Chondrocyte (in vitro differentiated cells): Measurements from ENCODE around the gene FADS1. TPM values are rescaled to one million over a fixed set of nuclear protein-coding genes. Genes with fewer than 3 reads are reported as not detected.

Source experiments
- DNase-seq: peaks from one replicate; pipeline ENCODE4 v3.0.0; 2021; ENCODE audit warnings: mixed read lengths, low spot score
- H3K27ac Mint-ChIP-seq: one replicate; pipeline ENCODE4 v1.8.0; 2021; ENCODE audit warnings: mild to moderate bottlenecking, moderate library complexity, mixed read lengths; ENCODE audit not compliant: unreplicated experiment
- H3K27me3 Mint-ChIP-seq: 2 replicates; pipeline ENCODE4 v1.8.0; 2021; ENCODE audit warnings: low read depth, mixed read lengths
- H3K36me3 Mint-ChIP-seq: 2 replicates; pipeline ENCODE4 v1.8.0; 2021; ENCODE audit warnings: low read depth, mixed read lengths
- H3K4me1 Mint-ChIP-seq: 2 replicates; pipeline ENCODE4 v1.8.0; 2021; ENCODE audit warnings: low read depth, mild to moderate bottlenecking, mixed read lengths
- H3K4me3 Mint-ChIP-seq: one replicate; pipeline ENCODE4 v1.8.0; 2021; ENCODE audit warnings: mild to moderate bottlenecking, moderate library complexity, mixed read lengths; ENCODE audit not compliant: unreplicated experiment
- H3K9me3 Mint-ChIP-seq: 2 replicates; pipeline ENCODE4 v1.8.0; 2021; ENCODE audit warnings: low read depth, mixed read lengths
- total RNA-seq: library from RNA; stranded (reverse); gene quantifications from 3 replicates; pipeline ENCODE4 v1.2.1, GENCODE V29; 2021
- TF ChIP-seq, protein P1 (sequence below): fragments of 200-600 bp; sonication (generic); IDR thresholded peaks from 2 replicates; pipeline ENCODE4 v1.5.0; 2021; ENCODE audit warnings: antibody characterized with exemption, mild to moderate bottlenecking, moderate library complexity

FADS1 gene
- total RNA-seq, 1 donor from 2014 or later = 74.6 TPM

DNA sequence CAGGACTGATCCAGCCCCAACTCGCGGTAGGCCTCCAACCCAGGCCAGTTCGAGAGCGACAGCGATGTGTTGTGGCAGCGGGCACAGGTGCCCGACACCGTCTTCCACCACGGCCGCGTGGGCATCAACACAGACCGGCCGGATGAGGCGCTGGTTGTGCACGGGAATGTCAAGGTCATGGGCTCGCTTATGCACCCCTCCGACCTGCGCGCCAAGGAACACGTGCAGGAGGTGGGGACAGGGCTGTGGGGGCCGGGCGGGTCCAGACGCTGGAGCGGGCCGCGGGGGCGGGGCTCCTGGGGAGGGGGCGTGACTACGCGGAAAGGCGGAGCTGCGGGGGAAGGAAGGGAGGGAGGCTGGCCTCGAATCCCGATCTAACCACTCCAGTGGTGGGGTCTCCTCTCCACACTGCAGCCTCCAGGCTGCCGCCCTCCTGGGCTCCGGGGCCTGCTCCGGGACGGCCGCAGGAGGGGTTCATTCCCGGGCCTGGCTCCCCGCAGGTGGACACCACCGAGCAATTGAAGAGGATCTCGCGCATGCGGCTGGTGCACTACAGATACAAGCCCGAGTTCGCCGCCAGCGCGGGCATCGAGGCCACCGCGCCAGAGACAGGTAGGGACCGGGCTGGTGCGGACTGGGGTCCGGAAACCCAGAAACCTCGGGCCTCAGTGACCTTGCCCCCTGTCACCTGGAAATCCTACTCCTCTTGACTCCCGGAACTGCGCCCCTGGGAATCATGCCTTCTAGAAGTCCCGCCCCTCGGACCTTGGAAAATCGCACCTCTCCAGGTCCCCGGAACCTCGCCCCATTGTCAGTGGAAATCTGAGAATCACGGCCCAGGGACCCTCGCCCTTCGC, 39.3 kb downstream of the FADS1 start:
- Mint-ChIP-seq H3K36me3 (no peaks in the 10 kb centered on the region), H3K27me3 (no peaks in the 10 kb centered on the region), H3K4me3 (no peak overlapping the region), H3K4me1 (no peaks in the 10 kb centered on the region), H3K27ac (no peak overlapping the region), H3K9me3 (no peaks in the 10 kb centered on the region)
- DNase-seq = peak; percentile 81
- TF ChIP-seq, protein P1, sequence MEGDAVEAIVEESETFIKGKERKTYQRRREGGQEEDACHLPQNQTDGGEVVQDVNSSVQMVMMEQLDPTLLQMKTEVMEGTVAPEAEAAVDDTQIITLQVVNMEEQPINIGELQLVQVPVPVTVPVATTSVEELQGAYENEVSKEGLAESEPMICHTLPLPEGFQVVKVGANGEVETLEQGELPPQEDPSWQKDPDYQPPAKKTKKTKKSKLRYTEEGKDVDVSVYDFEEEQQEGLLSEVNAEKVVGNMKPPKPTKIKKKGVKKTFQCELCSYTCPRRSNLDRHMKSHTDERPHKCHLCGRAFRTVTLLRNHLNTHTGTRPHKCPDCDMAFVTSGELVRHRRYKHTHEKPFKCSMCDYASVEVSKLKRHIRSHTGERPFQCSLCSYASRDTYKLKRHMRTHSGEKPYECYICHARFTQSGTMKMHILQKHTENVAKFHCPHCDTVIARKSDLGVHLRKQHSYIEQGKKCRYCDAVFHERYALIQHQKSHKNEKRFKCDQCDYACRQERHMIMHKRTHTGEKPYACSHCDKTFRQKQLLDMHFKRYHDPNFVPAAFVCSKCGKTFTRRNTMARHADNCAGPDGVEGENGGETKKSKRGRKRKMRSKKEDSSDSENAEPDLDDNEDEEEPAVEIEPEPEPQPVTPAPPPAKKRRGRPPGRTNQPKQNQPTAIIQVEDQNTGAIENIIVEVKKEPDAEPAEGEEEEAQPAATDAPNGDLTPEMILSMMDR = no peak

DNA sequence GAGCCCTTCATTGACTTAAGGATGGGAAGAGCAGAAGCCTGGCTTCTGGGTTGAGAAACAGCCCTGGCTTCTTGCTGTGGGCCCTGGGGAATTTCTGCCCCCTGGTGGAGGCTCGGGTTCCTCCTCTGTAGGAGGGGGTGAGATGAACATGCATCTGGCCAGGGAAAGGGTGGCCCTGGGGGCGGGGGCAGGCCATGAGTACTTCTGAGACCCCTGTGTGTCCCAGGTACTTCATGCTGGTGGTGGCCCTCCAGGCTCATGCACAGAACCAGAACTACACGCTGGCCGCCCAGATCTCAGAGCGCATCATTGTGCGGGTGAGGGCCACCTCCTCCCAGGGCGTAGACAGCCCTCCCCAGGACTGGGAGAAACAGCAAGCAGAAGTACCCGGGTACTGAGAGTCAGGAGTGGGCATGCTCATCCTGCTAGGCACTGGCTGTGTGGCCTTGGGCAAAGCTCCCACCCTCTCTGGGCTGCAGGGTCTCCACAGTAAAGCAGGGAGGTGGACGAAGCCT, 40.2 kb downstream of the FADS1 start:
- no peaks in the 10 kb centered on the region for H3K4me1 Mint-ChIP-seq
- TF ChIP-seq, protein P1 = peak; percentile 80
- no peaks in the 10 kb centered on the region for H3K36me3 Mint-ChIP-seq
- peak; percentile 77 for DNase-seq
- no peaks in the 10 kb centered on the region for H3K9me3 Mint-ChIP-seq
- no peaks in the 10 kb centered on the region for H3K27me3 Mint-ChIP-seq
- no peak overlapping the region for H3K27ac Mint-ChIP-seq
- no peak overlapping the region for H3K4me3 Mint-ChIP-seq

DNA sequence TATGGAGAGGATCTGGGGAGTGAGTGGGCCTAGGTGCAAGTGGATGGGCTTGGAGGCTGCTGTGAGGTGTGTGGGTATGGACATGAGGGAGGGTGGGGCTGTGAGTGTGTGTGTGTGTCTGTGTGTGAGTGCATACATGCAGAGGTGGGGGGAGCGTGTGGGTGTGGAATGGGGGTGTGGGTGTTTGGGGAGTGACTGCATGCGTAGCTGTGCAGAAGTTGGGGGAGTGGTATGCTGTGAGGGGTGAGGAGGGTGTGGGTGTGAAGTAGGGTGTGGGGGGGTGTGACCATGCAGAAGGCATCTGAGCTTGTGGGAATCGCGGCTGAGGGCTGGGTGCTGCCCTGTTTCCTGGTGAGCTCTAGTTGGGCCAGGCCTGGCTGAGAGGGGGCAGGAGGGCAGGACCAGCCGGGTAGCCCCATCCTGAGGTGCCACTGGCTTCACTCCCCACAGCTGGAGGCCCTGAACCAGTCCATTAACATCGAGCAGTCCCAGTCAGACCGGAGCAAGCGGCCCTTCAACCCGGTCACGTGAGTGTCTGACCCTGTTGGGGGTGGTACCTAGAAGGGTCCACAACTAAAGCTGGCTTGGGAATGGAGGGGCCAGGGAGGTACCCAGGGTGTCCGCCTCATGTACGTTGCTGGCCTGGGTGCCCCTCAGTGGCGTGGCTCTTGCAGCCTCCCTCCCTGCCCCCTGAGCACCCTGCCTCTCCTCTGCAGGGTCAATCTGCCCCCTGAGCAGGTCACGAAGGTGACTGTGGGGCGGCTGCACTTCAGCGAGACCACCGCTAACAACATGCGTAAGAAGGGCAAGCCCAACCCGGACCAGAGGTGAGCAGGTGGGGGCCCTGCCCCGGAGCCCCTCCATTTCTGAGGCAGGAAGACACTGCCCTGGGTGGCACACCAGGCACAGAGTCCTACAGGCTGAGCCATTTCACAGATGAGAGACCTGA, 40.9 kb downstream of the FADS1 start:
- Mint-ChIP-seq H3K9me3 (no peaks in the 10 kb centered on the region), H3K27ac (no peak overlapping the region), H3K27me3 (no peaks in the 10 kb centered on the region), H3K4me1 (no peaks in the 10 kb centered on the region), H3K36me3 (no peaks in the 10 kb centered on the region), H3K4me3 (no peak overlapping the region)
- TF ChIP-seq, protein P1 = no peak
- peak; percentile 90 for DNase-seq

DNA sequence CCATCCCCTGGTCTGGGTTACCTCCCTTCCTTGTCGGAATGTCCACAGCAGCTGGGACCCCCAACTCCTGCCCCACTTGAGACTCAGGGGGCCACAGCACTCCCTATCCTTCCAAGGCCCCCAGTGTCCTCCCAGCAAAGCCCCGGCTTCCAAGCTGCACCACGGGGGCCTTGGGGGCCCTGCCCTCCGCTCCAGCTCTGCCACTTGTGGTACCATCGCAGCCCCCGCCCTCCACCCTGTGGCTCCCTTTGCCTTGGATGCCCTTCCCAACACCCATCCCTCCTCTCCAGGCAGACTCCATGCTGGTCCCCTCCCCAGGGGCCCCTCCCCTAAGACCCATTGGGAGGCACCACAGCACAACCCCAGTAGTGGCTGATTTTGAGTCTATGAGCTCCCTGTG, 41.7 kb downstream of the FADS1 start:
- Mint-ChIP-seq H3K4me3 (no peak overlapping the region), H3K27ac (no peak overlapping the region), H3K4me1 (no peaks in the 10 kb centered on the region), H3K9me3 (no peaks in the 10 kb centered on the region), H3K36me3 (no peaks in the 10 kb centered on the region), H3K27me3 (no peaks in the 10 kb centered on the region)
- TF ChIP-seq, protein P1 = no peak
- DNase-seq = no peak

DNA sequence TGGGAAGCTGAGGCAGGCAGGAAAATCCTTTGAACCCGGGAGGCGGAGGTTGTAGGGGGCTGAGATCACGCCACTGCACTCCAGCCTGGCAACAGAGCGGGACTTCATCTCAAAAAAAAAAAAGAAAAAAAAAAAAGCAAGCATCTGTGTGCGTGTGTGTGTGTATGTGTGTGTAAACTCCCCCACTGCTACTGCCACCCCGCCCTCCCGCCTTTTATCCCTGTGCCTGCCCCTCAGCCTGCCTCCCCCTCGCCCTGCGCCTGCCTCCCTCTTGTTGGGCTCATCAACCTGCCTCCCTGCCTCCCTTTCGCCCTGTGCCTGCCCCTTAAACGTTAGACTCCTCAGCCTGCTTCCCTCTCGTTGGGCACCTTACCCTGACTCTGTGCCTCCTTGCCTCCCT, 42.4 kb downstream of the FADS1 start:
- no peak overlapping the region for H3K27ac Mint-ChIP-seq
- no peaks in the 10 kb centered on the region for H3K27me3 Mint-ChIP-seq
- H3K36me3 Mint-ChIP-seq = no peaks in the 10 kb centered on the region
- H3K9me3 Mint-ChIP-seq = no peaks in the 10 kb centered on the region
- no peak overlapping the region for H3K4me3 Mint-ChIP-seq
- TF ChIP-seq, protein P1 = no peak
- no peaks in the 10 kb centered on the region for H3K4me1 Mint-ChIP-seq
- no peak for DNase-seq
